ENCODE measurements around the gene SBNO1. TPM values are rescaled to one million over a fixed set of nuclear protein-coding genes. Genes with fewer than 3 reads are reported as not detected.

SBNO1 gene
- total RNA-seq, 1 donor from 2014 or later, result 50.4 TPM

DNA sequence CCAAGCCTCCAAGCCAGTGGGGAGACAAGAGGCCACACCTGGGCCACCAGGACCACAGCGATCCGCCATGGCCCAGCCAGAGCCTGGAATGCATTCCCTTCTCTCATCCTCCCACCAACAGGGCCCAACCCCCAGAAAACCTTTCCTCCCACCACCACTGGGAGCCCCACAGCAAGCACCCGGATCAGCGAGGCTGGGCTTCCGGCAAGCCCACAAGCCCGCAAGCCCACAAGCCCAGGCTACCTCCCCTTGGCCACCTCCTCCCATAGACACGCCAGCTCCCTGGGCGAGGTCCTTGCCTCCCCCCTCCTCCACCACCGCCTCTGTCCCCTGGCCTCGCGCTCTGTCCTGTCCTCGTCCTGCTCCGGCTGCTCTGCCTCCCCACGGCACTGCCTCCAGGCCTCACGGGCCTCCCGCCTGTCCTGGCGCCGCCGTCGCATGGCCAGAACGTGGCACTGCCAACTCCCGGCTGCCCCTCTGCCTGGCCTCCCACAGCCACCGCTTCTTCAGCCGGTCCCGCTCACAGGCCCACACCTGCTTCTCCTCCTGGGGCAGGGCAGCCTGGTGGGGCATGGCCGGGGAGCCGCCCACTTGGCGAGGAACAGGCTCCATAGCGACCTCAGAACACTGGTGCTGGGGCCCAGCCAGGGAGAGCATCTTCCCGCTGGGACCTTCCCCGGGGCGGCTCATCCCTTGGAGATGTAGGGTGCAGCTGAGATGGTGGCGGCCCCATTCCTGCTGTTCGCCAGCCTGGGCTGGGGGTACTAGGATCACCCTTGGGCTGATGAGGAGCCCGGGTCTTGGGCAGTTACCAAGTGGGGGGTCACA lies 98.6 kb downstream of the SBNO1 start:
- peaks cover 80% of the 10 kb centered on the region for H4K20me1 ChIP-seq (ENCODE audit: insufficient read depth, low read length)
- H3K36me3 Mint-ChIP-seq (ENCODE audit: low read depth, unreplicated experiment), result peaks cover 11% of the 10 kb centered on the region
- no peaks in the 10 kb centered on the region for H3K27me3 Mint-ChIP-seq (ENCODE audit: low read depth, unreplicated experiment)
- H2AFZ ChIP-seq (ENCODE audit: low read depth, low read length), result no peak overlapping the region
- peaks cover 93% of the 10 kb centered on the region for H3K79me2 ChIP-seq (ENCODE audit: insufficient read depth, low read length)
- no peaks in the 10 kb centered on the region for H3K27me3 ChIP-seq (ENCODE audit: insufficient read depth, low read length)
- peaks cover 26% of the 10 kb centered on the region for H3K4me1 ChIP-seq (ENCODE audit: insufficient read depth, low read length)
- H3K4me2 ChIP-seq (ENCODE audit: low read length), result no peak overlapping the region
- TF ChIP-seq, protein P1, sequence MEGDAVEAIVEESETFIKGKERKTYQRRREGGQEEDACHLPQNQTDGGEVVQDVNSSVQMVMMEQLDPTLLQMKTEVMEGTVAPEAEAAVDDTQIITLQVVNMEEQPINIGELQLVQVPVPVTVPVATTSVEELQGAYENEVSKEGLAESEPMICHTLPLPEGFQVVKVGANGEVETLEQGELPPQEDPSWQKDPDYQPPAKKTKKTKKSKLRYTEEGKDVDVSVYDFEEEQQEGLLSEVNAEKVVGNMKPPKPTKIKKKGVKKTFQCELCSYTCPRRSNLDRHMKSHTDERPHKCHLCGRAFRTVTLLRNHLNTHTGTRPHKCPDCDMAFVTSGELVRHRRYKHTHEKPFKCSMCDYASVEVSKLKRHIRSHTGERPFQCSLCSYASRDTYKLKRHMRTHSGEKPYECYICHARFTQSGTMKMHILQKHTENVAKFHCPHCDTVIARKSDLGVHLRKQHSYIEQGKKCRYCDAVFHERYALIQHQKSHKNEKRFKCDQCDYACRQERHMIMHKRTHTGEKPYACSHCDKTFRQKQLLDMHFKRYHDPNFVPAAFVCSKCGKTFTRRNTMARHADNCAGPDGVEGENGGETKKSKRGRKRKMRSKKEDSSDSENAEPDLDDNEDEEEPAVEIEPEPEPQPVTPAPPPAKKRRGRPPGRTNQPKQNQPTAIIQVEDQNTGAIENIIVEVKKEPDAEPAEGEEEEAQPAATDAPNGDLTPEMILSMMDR (IDR thresholded peaks at IDR 0.05; ENCODE audit: insufficient read depth, low read depth, low read length), result no peak
- no peak for TF ChIP-seq EZH2 (IDR thresholded peaks at IDR 0.05; ENCODE audit: insufficient read depth, low read length)
- no peak overlapping the region for H3K27ac ChIP-seq (ENCODE audit: low read depth, low read length)
- H3K4me1 Mint-ChIP-seq (ENCODE audit: low read depth, unreplicated experiment), result peaks cover 3% of the 10 kb centered on the region
- DNase-seq (ENCODE audit: low read depth) (no peak), FAIRE-seq (no peak)
- no peak overlapping the region for H3K27ac Mint-ChIP-seq (ENCODE audit: unreplicated experiment)
- no peaks in the 10 kb centered on the region for H3K9me3 ChIP-seq (ENCODE audit: insufficient read depth, low read depth, low read length)
- H3K36me3 ChIP-seq (ENCODE audit: insufficient read depth, low read length), result peaks cover 27% of the 10 kb centered on the region
- H3K9ac ChIP-seq (ENCODE audit: low read length), result no peak overlapping the region
- H3K4me3 Mint-ChIP-seq (ENCODE audit: unreplicated experiment), result no peak overlapping the region
- H3K4me3 ChIP-seq (ENCODE audit: insufficient read depth, low read depth, low read length), result no peak overlapping the region
- no peaks in the 10 kb centered on the region for H3K9me3 Mint-ChIP-seq (ENCODE audit: unreplicated experiment)

DNA sequence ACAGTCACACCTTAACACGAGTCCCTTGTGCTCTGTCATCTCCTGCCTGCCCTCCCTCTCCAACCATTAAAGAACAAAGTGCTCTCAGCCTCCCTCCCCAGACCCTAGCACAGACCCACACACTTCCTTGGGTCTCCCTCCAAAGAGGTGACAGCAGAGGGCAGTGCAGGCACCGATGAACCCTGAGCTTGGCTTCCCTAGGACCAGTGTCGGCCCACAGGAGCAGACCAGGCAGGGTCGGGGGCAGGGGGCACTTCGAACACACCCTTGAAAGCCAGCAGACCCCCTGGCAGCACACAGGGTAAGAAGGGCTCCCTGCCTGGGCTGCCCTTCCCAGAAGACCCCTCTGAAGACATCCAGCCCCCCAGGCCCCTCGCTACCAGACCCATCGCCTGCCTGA lies 100.0 kb downstream of the SBNO1 start:
- no peaks in the 10 kb centered on the region for H3K27me3 Mint-ChIP-seq (ENCODE audit: low read depth, unreplicated experiment)
- Histone ChIP-seq H2AFZ (ENCODE audit: low read depth, low read length) (no peak overlapping the region), H3K27ac (ENCODE audit: low read depth, low read length) (no peak overlapping the region), H4K20me1 (ENCODE audit: insufficient read depth, low read length) (peaks cover 89% of the 10 kb centered on the region), H3K27me3 (ENCODE audit: insufficient read depth, low read length) (no peaks in the 10 kb centered on the region), H3K4me3 (ENCODE audit: insufficient read depth, low read depth, low read length) (no peak overlapping the region), H3K4me1 (ENCODE audit: insufficient read depth, low read length) (peaks cover 20% of the 10 kb centered on the region), H3K9me3 (ENCODE audit: insufficient read depth, low read depth, low read length) (no peaks in the 10 kb centered on the region), H3K79me2 (ENCODE audit: insufficient read depth, low read length) (peaks cover 85% of the 10 kb centered on the region), H3K36me3 (ENCODE audit: insufficient read depth, low read length) (peaks cover 41% of the 10 kb centered on the region), H3K9ac (ENCODE audit: low read length) (no peak overlapping the region), H3K4me2 (ENCODE audit: low read length) (no peak overlapping the region)
- peaks cover 19% of the 10 kb centered on the region for H3K36me3 Mint-ChIP-seq (ENCODE audit: low read depth, unreplicated experiment)
- no peak for FAIRE-seq
- TF ChIP-seq EZH2 (IDR thresholded peaks at IDR 0.05; ENCODE audit: insufficient read depth, low read length), result no peak
- TF ChIP-seq, protein P1 (IDR thresholded peaks at IDR 0.05; ENCODE audit: insufficient read depth, low read depth, low read length), result no peak
- no peaks in the 10 kb centered on the region for H3K9me3 Mint-ChIP-seq (ENCODE audit: unreplicated experiment)
- no peak overlapping the region for H3K4me3 Mint-ChIP-seq (ENCODE audit: unreplicated experiment)
- H3K27ac Mint-ChIP-seq (ENCODE audit: unreplicated experiment), result no peak overlapping the region
- no peak for DNase-seq (ENCODE audit: low read depth)
- peaks cover 3% of the 10 kb centered on the region for H3K4me1 Mint-ChIP-seq (ENCODE audit: low read depth, unreplicated experiment)

Measured in astrocyte (in vitro differentiated cells and primary cell).